NCI-H82 treated with DMSO at 0.1 percent for 48 hours (cell line): Measurements from ENCODE around the gene FOXN3.

Experiments used
- DNase-seq: peaks from one replicate; lab custom pipeline; 2025; ENCODE audit not compliant: unreplicated experiment; lab: John Stamatoyannopoulos, UW

Gene FOXN3

DNA sequence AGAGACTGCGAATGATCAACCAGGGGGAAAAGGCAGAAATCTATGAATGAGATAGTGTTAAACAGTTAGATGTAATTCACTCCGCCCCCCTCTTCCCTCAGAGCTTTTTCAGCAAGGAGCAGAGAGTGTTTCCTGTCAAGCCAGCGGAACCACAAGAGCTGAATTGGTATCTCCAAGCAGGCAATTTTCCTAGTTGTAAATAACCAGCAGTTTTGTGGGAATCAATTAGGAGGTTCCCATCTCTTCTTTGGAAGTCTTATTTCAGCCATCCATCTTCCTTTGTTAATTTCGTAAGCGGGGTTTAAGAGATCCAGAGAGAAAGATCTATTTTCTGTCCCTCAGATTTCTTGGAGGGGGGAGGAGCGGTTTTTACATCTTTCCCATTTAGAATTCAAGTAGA is 178.0 kb downstream of the FOXN3 start:
- DNase-seq = no peak

- no peak for DNase-seq
These were observed 179.0 kb downstream of the FOXN3 start for GRCh38 chr14:89237921-89238529.

- no peak for DNase-seq
These were observed 180.2 kb downstream of the FOXN3 start for GRCh38 chr14:89236851-89237250.

- no peak for DNase-seq
These were observed 183.8 kb downstream of the FOXN3 start for GRCh38 chr14:89233184-89233583.

GRCh38 chr14:89232265-89233070 is 184.6 kb downstream of the FOXN3 start:
- no peak for DNase-seq

GRCh38 chr14:89231426-89232113 is 185.5 kb downstream of the FOXN3 start:
- no peak for DNase-seq

- no peak for DNase-seq
These were observed 188.0 kb downstream of the FOXN3 start for GRCh38 chr14:89228921-89229639.

- DNase-seq = no peak
These were observed 189.6 kb downstream of the FOXN3 start for GRCh38 chr14:89227496-89227836.

DNA sequence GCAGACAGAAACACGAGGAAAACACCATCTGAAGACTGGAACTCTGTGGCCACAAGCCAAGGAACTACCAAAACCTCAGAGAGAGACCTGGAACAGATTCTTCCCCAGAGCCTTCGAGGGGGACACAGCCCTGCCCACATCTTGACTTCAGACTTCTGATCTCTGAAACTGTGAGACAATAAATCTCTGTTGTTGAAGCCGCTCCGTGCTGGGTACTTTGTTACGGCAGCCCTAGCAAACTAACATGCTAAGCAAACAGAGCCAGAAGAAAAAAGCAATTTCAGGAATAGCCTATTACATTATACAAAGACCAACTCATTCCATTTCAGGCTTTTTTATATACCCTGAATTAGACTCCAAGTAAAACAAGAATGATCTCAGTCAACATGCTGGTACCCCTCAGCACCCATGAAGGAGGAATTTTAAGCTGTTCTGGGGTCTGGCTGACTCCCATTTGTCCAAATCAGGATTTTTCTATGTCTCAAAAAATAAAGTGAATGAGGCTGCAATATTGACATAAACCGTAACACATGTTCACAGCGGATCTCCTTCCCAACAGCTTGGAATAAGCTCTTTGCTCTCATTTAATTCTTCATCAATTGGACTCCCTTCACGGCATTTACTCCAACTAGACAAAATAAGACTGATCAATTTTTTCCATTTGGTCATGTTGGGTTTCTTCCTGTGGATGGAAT is 190.1 kb downstream of the FOXN3 start:
- no peak for DNase-seq

DNA sequence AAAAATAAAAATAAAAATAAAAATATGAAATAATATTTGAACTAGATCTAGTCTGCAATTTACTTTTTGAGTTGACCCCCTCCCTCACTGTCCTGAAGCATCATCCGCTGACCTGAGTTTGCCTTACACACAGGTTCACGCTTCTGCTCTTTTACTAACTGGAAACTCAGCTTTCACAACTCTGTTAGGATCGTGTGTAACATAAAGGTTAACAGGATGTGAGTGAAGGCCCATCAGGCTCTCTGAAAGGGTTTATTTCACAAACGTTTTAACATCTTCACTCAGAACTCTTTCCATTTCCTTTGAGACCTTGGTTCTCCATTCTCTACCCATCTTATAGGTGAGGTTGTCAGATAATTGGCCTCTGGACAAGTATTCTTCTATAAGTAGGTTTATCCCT is 191.4 kb downstream of the FOXN3 start:
- DNase-seq = no peak

GRCh38 chr14:89221109-89221810 is 195.8 kb downstream of the FOXN3 start:
- DNase-seq = no peak

DNA sequence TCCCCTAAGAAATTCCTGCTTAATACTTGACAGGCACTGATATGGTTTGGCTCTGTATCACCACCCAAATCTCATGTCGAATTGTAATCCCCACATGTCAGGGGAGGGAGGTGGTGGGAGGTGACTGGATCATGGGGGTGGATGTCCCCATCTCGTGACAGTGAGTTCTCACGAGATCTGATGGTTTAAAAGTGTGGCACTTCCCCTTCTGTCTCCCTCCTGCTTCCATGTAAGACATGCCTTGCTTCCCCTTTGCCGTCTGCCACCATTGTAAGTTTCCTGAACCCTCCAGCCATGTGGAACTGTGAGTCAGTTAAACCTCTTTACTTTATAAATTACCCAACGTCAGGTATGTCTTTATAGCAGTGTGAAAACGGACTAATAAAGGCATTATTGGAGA is 198.0 kb downstream of the FOXN3 start:
- no peak for DNase-seq

DNA sequence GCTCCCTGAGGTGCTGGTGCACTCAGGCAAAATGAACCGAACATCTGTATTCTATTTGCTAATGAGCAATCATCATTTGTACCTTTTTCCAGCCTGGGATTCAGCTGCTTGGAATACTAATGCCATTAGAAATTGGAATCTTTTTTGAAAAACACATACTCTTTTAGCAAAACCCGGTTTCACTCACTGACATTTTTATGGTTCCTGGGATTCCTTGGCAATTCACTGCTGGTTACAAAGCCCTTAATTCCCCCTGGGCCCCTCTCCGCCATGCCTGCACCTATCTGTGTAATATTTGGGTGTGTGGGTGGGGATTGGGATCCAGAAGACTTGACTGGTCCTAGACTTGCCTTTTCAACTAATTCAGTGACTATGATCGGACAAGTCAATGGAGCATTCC is 199.1 kb downstream of the FOXN3 start:
- DNase-seq = no peak

DNA sequence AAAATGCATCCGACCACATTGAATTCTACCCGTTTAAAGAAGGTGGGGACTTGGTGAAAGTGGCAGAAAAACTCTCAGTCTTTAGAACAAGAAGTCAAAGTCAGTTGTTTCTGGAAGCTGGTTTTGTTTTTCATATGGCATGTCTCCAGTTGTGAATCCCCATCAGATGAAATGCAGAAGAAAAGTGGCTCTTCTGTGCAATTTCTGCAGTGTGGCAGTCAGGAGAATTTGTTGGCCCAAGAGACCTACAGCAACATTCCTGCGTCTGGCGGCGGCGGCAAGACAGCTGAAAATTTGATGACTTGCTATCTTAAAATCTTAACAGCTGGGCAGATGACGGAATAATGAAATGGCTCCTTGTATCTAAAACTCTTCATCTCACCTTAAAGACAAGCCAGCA is 201.5 kb downstream of the FOXN3 start:
- no peak for DNase-seq

GRCh38 chr14:89215114-89215513 is 201.9 kb downstream of the FOXN3 start:
- DNase-seq = no peak

DNA sequence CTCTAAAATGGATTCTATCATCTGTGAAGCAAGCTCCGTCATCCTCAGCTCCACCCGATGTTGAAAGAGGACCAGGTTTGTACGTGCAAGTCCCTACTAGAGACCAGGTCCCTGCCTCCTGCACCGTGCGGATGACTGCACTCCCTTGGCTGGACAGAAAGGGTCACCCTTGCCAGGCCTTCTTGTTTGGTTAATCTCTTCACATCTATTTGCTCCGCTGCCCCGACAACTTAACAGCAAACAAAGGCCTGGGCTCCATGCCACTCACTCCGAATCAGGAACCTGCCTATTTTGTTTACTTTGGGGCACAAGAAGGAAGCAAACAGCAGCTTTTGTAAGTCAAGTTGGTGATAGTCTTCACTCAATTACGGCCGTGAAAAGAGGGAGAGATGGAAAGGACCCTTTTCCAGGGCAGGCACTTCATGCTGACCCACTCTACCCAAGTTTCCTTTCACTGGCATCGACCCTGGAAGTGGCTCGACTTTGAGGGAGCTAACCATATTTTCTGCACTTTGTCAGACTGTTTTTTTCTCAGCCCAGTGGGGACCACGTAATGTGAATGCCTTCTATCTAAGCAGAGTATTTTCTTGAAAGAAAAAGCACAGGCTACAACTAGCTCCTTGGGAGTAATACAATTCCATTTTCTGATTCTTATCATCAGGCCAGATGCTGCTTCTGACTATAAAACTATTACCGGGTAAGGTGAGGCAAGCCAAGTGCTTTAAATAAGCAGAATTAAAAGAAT is 202.6 kb downstream of the FOXN3 start:
- no peak for DNase-seq

- DNase-seq = no peak
These were observed 204.4 kb downstream of the FOXN3 start for GRCh38 chr14:89212386-89213235.

DNA sequence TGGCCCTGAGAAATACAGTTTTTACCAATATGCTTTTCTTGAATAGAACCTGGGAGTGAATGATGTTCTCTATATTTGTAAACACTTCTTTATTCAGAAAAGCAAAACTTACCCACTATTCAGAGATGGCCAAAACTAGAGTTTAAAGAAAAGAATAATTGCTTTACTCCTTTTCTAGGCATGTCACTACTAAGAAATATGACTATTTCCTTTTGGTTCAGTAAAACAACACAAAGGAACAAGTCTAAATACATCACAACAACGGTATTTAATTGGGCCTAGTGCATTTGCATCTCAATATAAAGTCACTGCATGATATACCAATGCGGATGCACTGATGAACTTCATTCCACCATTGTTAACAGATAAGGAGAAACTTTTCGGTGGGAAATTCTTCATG is 207.5 kb downstream of the FOXN3 start:
- DNase-seq = no peak

DNA sequence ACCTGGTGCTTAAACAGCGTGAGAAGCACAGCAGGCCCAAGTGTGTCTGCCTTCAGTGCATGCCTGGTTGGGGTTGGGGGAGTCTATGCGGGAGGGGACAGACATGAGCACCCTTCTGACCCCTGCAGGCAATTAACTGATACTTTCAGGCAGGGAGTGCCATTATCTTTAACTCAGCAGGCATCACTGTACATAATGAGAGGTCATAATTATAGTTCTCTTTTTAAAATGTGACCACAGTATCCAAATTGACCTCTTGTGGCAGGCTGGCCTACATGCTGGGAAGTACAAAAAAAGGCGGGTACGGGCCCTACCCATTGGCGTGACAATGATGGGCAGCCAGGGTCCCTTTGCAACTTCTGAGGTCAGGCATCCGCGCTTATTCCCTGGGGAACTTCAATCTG is 209.1 kb downstream of the FOXN3 start:
- no peak for DNase-seq
